Upper lobe of left lung (tissue), 4 donors: ENCODE data around the gene SAE1.

Experiments used
- CTCF ChIP-seq, 6 experiments: fragments of 450-650 bp in 4 of 6; fragments of 200-600 bp in 2 of 6; sonication (generic) in 2 of 6; IDR thresholded peaks; one replicate each; pipeline ENCODE4 v1.5.1; 2016 to 2019; ENCODE audit warnings: antibody characterized with exemption in 6 of 6
- EP300 ChIP-seq, 4 donors: sonication (generic); formaldehyde crosslinking; IDR thresholded peaks; one replicate each; pipeline ENCODE4 v1.5.1; 2017; ENCODE audit warnings: antibody characterized with exemption in 4 of 4, control low read depth in 2 of 4
- POLR2A ChIP-seq, 4 donors: fragments of 450-650 bp; IDR thresholded peaks; one replicate each; pipeline ENCODE4 v1.5.1; 2016 to 2017; ENCODE audit warnings: antibody characterized with exemption in 4 of 4, mild to moderate bottlenecking in 2 of 4

DNA sequence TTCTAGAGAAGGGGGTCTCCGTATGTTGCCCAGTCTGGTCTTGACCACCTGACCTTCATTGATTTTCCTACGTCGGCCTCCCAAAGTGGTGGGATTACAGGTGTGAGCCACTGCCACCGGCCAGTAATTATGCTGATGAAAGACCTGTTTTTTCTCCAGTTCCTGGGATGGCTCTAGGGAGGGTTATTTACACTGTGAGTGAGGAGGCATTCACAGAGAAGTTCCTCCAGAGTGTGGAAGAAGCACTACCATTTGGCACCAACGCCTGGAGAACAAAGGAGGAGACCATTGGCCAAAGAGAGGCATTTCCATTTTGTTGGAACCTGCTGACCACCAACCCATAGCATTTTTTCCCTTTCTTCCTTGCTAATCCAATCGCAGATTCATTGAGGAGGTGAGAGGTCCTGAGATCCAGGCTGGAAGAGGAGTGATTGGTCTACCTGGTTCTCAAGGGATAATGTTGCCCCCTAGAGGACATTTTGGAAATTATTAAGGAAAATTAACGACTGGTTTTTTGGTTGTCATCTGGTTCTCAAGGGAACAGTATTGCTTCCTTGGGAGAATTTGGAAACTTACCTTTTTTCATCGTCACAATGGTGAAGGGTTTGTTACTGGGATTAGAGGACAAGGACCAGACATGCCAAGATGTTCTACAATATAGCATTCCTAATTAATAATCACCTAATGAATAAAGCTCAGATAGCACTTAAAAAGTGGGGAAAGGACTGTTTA lies 5.5 kb upstream of the SAE1 start:
- TF ChIP-seq CTCF (IDR thresholded peaks at IDR 0.05) (peak; percentile 50 to 84 (median 76)), EP300 (IDR thresholded peaks at IDR 0.05) (no peak), POLR2A (IDR thresholded peaks at IDR 0.05) (no peak)
